HG03520 (cell line): Measurements from ENCODE around the gene PRAMEF11.

Experiments used
- ATAC-seq: cut with Tn5 transposase; IDR thresholded peaks from one replicate; pipeline ENCODE4 v1.9.1; 2021; ENCODE audit warnings: mild to moderate bottlenecking, moderate library complexity; ENCODE audit not compliant: unreplicated experiment

The PRAMEF11 gene

DNA sequence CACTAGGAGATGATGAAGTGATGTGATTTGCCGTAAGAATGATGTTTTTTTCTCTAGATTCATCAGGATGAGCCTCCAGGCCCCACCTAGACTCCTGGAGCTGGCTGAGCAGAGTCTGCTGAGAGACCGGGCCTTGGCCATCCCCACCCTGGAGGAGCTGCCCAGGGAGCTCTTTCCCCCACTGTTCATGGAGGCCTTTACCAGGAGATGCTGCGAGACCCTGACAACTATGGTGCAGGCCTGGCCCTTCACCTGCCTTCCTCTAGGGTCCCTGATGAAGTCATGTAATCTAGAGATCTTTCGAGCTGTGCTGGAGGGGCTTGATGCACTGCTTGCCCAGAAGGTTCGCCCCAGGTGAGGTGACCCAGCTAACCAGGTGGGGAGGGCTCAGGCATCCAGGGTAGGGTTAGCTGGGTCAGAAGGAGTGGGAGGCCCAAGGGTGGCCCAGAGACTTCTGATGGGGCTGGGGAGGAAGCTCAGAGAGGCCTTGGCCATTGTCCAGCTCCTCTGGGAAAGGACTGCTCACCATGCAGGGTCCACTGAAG, 56.3 kb downstream of the PRAMEF11 start:
- ATAC-seq = no peak
